Activated T-cell treated with anti-CD3 and anti-CD28 coated beads for 24 hours (primary cell): Measurements from ENCODE around the gene VPS29.
"Not testable (repeated sequence)": the region's sequence is repeated elsewhere in the genome, so short reads cannot be mapped to it uniquely, and the experiment has no call there.

Experiments used
- DNase-seq: peaks from one replicate; pipeline ENCODE4 v3.0.0-alpha.2; 2020; ENCODE audit warnings: low read depth

Gene VPS29

GRCh38 chr12:110520876-110521712 is 19.2 kb upstream of the VPS29 start:
- not testable (repeated sequence) for DNase-seq

GRCh38 chr12:110518014-110518413 is 16.1 kb upstream of the VPS29 start:
- DNase-seq, result not testable (repeated sequence)

- no peak for DNase-seq
These were observed 15.1 kb upstream of the VPS29 start for GRCh38 chr12:110516995-110517394.

- no peak for DNase-seq
These were observed 12.5 kb upstream of the VPS29 start for GRCh38 chr12:110514363-110514762.

- DNase-seq, result no peak
These were observed 11.9 kb upstream of the VPS29 start for GRCh38 chr12:110513842-110514241.

- DNase-seq, result no peak
These were observed 6.2 kb upstream of the VPS29 start for GRCh38 chr12:110508071-110508586.

- DNase-seq, result no peak
These were observed 3.4 kb upstream of the VPS29 start for GRCh38 chr12:110505332-110505731.

- no peak for DNase-seq
These were observed 1.5 kb upstream of the VPS29 start for GRCh38 chr12:110503432-110503831.

GRCh38 chr12:110501399-110501751 is 536 bp downstream of the VPS29 start:
- DNase-seq, result no peak

GRCh38 chr12:110498984-110499706 is 2.8 kb downstream of the VPS29 start:
- DNase-seq, result no peak

GRCh38 chr12:110475426-110475825 is 26.5 kb downstream of the VPS29 start:
- DNase-seq, result no peak

- DNase-seq, result peak; percentile 93
These were observed 33.5 kb downstream of the VPS29 start, which contains the start of the genes FAM216A and GPN3 for GRCh38 chr12:110468214-110469048. Gene FAM216A, plus strand, starts transcription at chr12:110468845. Its CDS starts 31 bp downstream, at chr12:110468876. Gene GPN3, minus strand, starts transcription at chr12:110468257. Its CDS starts 54 bp downstream, at chr12:110468203.

- no peak for DNase-seq
These were observed 34.1 kb downstream of the VPS29 start for GRCh38 chr12:110467847-110468213.

GRCh38 chr12:110466791-110467190 is 35.1 kb downstream of the VPS29 start:
- DNase-seq, result no peak

- not testable (repeated sequence) for DNase-seq
These were observed 36.1 kb downstream of the VPS29 start for GRCh38 chr12:110465765-110466164.

GRCh38 chr12:110465024-110465423 is 36.9 kb downstream of the VPS29 start:
- no peak for DNase-seq

GRCh38 chr12:110461189-110461588 is 40.7 kb downstream of the VPS29 start:
- not testable (repeated sequence) for DNase-seq

GRCh38 chr12:110458756-110459155 is 43.2 kb downstream of the VPS29 start:
- DNase-seq, result no peak

GRCh38 chr12:110453569-110454296 is 48.2 kb downstream of the VPS29 start:
- no peak for DNase-seq

GRCh38 chr12:110451263-110451662 is 50.6 kb downstream of the VPS29 start:
- no peak for DNase-seq

GRCh38 chr12:110449799-110450497 is 52.0 kb downstream of the VPS29 start, which contains the start of gene ARPC3:
Gene ARPC3, minus strand, starts transcription at chr12:110450337. Its CDS starts 77 bp downstream, at chr12:110450260.
- peak; percentile 92 for DNase-seq
